Uterus (tissue), 4 donors: Measurements from ENCODE around the gene CCDC134. TPM values are rescaled to one million over a fixed set of nuclear protein-coding genes. Genes with fewer than 3 reads are reported as not detected.
A peak's percentile ranks its signal among the peaks of the same experiment; 100 is the strongest.

ENCODE experiments used
- DNase-seq, 2 donors: peaks; one replicate each; pipeline ENCODE4 v3.0.0-alpha.2; 2019 to 2020
- H3K27ac ChIP-seq, 2 donors: fragments of 200-600 bp; sonication (generic); 1 replicate in 1 of 2; 2 replicates in 1 of 2; pipeline ENCODE4 v1.5.1; 2016 to 2018
- H3K27me3 ChIP-seq, 2 donors: fragments of 200-600 bp; sonication (generic); one replicate each; pipeline ENCODE4 v1.5.1; 2018 to 2019; ENCODE audit warnings: control low read depth in 1 of 2
- H3K36me3 ChIP-seq, 2 donors: fragments of 200-600 bp; sonication (generic); one replicate each; pipeline ENCODE4 v1.5.1; 2019; ENCODE audit warnings: control low read depth in 1 of 2
- H3K4me1 ChIP-seq, 2 donors: fragments of 200-600 bp; sonication (generic); one replicate each; pipeline ENCODE4 v1.5.1; 2018 to 2019; ENCODE audit warnings: control low read depth in 1 of 2
- H3K4me3 ChIP-seq, 2 donors: fragments of 200-600 bp; sonication (generic); 1 replicate in 1 of 2; 2 replicates in 1 of 2; pipeline ENCODE4 v1.5.1; 2018 to 2019; ENCODE audit warnings: mild to moderate bottlenecking in 1 of 2
- H3K9me3 ChIP-seq, 2 donors: fragments of 200-600 bp; sonication (generic); one replicate each; pipeline ENCODE4 v1.5.1; 2019; ENCODE audit warnings: control low read depth in 1 of 2
- CTCF ChIP-seq, 4 experiments: fragments of 200-600 bp in 2 of 4; fragments of 450-650 bp in 2 of 4; sonication (generic) in 2 of 4; IDR thresholded peaks; one replicate each; pipeline ENCODE4 v1.5.1; 2016 to 2019; ENCODE audit warnings: antibody characterized with exemption in 4 of 4, mild to moderate bottlenecking in 2 of 4, moderate library complexity in 1 of 4
- POLR2A ChIP-seq, 2 donors: fragments of 450-650 bp; IDR thresholded peaks; one replicate each; pipeline ENCODE4 v1.6.1; 2016; ENCODE audit warnings: antibody characterized with exemption in 2 of 2, mild to moderate bottlenecking in 1 of 2, moderate library complexity in 1 of 2
- intact Hi-C: fragments of 100-400 bp; cut with DNase I; formaldehyde crosslinking; loops from one replicate; pipeline ENCODE4 v1.15.1; 2023; ENCODE audit warnings: low total_unique reads
- total RNA-seq, 4 donors: library from RNA; depleted of rRNA in 3 of 4; stranded (reverse); fragments of >200 nt in 3 of 4; gene quantifications; one replicate each; pipeline versions ENCODE4 v1.1.0 to v1.2.4, GENCODE V29; 2014 to 2023
- donor health status: DM: yes; HTN: yes; CAD: no.

The CCDC134 gene
- 10 to 100 TPM in 2 of 4 donors, 1 to 10 TPM in 2; 4.1 to 24.3 (median 11.0) TPM for total RNA-seq

GRCh38 chr22:41800348-41801146, at the start of gene CCDC134:
Gene CCDC134, plus strand, starts transcription at chr22:41800679. Its CDS starts 8,212 bp downstream, at chr22:41808891.
- intact Hi-C loops, result no loop called here
- no peaks in the 10 kb centered on the region for H3K4me1 ChIP-seq
- TF ChIP-seq POLR2A (IDR thresholded peaks at IDR 0.05) (peak; percentile 70 to 78), CTCF (IDR thresholded peaks at IDR 0.05) (peak in 2 of 4 experiments; percentile 5 to 17)
- H3K36me3 ChIP-seq, result no peaks in the 10 kb centered on the region
- DNase-seq, result peak; percentile 85 to 90
- peak within 1 kb of the TSS; percentile 85 to 89 for H3K27ac ChIP-seq
- H3K9me3 ChIP-seq, result no peaks in the 10 kb centered on the region
- no peaks in the 10 kb centered on the region for H3K27me3 ChIP-seq
- H3K4me3 ChIP-seq, result peak within 1 kb of the TSS; percentile 84

- no peaks in the 10 kb centered on the region for H3K36me3 ChIP-seq
- intact Hi-C loops, result no loop called here
- H3K27me3 ChIP-seq, result no peaks in the 10 kb centered on the region
These were observed 48.2 kb upstream of the CCDC134 start for GRCh38 chr22:41752011-41752970.

GRCh38 chr22:41753984-41754383, 46.5 kb upstream of the CCDC134 start:
- H3K4me3 ChIP-seq, result no peak overlapping the region
- TF ChIP-seq POLR2A (IDR thresholded peaks at IDR 0.05) (no peak), CTCF (IDR thresholded peaks at IDR 0.05) (no peak)
- intact Hi-C loops, result no loop called here
- H3K9me3 ChIP-seq, result no peaks in the 10 kb centered on the region
- no peaks in the 10 kb centered on the region for H3K4me1 ChIP-seq
- no peaks in the 10 kb centered on the region for H3K36me3 ChIP-seq
- DNase-seq, result no peak
- H3K27me3 ChIP-seq, result no peaks in the 10 kb centered on the region
- no peak overlapping the region for H3K27ac ChIP-seq

More at GRCh38 chr22:41752011-41752970, 48.2 kb upstream of the CCDC134 start:
- Histone ChIP-seq H3K27ac (no peak overlapping the region), H3K4me3 (no peak overlapping the region), H3K4me1 (no peaks in the 10 kb centered on the region), H3K9me3 (no peaks in the 10 kb centered on the region)
- no peak for DNase-seq
- TF ChIP-seq POLR2A (IDR thresholded peaks at IDR 0.05) (no peak), CTCF (IDR thresholded peaks at IDR 0.05) (no peak)

- intact Hi-C loops, result no loop called here
- Histone ChIP-seq H3K36me3 (no peaks in the 10 kb centered on the region), H3K9me3 (no peaks in the 10 kb centered on the region), H3K27me3 (no peaks in the 10 kb centered on the region), H3K27ac (no peak overlapping the region), H3K4me3 (no peak overlapping the region), H3K4me1 (no peaks in the 10 kb centered on the region)
- DNase-seq, result no peak
- no peak for TF ChIP-seq CTCF (IDR thresholded peaks at IDR 0.05)
- TF ChIP-seq POLR2A (IDR thresholded peaks at IDR 0.05), result no peak
These were observed 43.0 kb upstream of the CCDC134 start for GRCh38 chr22:41757502-41757901.
